GM12872 (cell line): ENCODE measurements around the gene PTPN1.

Source experiments
- CTCF ChIP-seq: IDR thresholded peaks from 3 replicates; pipeline ENCODE4 v1.5.1; 2011; ENCODE audit warnings: low read depth, mild to moderate bottlenecking, low read length, moderate library complexity; ENCODE audit not compliant: insufficient read depth

PTPN1 gene

DNA sequence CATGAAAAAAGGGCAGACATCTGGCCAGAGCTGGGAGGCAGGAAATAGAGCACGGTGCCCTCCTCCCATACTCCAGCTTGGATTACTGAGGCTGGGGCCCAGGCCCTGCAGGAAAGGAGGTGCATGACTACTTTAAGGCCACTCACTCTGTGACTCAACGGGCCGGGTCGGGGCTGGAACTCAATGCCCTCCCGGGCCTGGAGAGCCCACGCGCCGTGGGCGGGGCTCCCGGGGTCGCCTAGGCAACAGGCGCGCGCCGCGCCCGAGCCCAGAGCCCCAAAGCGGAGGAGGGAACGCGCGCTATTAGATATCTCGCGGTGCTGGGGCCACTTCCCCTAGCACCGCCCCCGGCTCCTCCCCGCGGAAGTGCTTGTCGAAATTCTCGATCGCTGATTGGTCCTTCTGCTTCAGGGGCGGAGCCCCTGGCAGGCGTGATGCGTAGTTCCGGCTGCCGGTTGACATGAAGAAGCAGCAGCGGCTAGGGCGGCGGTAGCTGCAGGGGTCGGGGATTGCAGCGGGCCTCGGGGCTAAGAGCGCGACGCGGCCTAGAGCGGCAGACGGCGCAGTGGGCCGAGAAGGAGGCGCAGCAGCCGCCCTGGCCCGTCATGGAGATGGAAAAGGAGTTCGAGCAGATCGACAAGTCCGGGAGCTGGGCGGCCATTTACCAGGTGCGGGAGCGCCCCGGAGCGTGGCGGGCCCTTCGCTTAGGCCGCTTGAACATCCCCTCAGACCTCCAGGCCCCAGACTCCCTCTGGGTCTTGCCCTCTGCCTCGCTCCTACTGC is at the start of gene PTPN1:
TSS of gene PTPN1 (plus strand) at position 461 of the 783 bp plus-strand sequence. CDS start at position 606, 145 bp downstream.
- no peak for TF ChIP-seq CTCF

DNA sequence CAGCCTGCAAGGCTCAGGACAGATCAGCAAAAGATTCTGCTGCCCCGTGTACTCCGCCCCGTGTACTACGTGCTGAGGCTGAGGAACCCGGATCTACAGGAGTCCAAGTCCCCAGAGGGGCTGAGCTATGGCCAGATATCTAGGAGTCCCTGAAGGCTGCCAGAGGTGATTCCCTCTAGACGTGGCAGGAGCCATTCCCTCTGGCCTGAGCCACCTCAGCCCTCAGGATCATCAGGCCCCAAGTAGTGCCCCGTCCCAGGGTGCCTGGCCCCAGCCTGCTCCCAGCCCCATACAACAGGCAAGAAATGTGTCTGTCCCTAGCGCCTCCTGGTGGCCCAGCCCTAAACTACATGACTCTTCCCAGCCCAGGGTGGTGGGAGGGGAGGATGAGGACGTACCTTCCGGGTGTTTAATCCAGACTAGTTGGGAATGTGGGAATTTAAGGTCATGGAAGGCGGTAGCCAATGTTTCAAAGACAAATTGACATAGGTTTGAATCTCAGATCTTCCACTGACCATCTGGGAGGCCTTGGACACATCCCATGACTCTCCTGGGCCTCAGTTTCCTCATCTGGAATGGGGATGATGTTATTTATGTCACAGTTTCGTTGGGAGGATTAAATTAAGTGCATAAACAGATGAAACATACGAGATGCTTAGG is 49.4 kb upstream of the PTPN1 start:
- TF ChIP-seq CTCF, result peak; percentile 92

DNA sequence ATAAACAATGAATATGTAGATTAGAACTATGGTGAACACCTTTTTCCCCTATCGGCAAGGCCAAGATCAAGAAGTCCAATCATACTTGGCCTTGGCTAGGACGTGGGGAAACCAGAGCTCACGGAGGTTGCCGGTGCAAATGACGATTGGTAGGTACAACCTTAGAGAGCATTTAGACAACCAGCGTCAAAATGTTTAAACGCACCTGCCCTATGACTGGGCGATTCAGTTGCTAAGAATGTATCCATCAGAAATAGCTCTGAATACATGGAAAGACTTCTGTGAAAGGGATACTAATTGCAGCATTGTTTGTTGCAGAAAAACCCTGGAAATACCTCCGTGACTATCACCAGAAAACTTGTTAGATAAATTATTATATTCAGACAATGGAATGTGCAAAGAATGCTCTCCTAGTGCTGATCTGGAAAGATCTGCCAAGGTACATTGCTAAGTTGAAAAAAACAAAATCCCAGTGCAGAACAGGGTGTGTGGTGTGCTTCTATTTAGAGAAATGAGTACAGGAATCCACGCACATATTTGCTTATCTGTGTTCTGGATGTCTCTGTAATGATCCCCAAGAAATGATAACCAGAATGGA is 48.0 kb upstream of the PTPN1 start:
- TF ChIP-seq CTCF, result no peak

- peak; percentile 79 for TF ChIP-seq CTCF
These were observed 46.0 kb upstream of the PTPN1 start for GRCh38 chr20:50464026-50464724.

GRCh38 chr20:50464725-50465650 is 45.2 kb upstream of the PTPN1 start:
- TF ChIP-seq CTCF, result no peak

DNA sequence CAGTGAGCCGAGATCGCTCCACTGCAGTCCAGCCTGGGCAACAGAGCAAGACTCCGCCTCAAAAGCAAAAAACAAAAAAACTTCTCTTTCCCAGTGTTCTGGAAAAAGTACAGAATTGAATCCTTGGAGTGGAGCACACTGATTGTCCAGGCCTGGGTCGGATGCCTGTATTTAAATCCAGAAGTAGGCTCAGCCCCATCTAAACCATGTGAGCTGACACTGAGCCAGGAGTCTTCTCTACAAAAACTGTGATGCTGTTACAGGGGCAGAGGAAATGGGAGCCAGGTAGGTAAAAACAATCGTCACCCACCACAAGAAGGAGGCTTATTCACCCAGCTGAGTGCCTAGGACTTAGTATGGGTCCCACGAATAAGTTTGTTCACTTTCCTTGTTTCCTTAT is 43.0 kb upstream of the PTPN1 start:
- TF ChIP-seq CTCF, result no peak
